MM.1S (cell line): ENCODE data around the gene COLEC11.
"Not testable (repeated sequence)": the region's sequence is repeated elsewhere in the genome, so short reads cannot be mapped to it uniquely, and the experiment has no call there.

ENCODE experiments used
- EZH2 ChIP-seq: fragments of 300-600 bp; sonication (generic); optimal IDR thresholded peaks from 2 replicates; pipeline ENCODE3; 2017; ENCODE audit warnings: low read depth, mild to moderate bottlenecking, antibody characterized with exemption, low read length, mixed read lengths
- TF ChIP-seq, protein P1 (sequence below): fragments of 300-600 bp; sonication (generic); IDR thresholded peaks from 2 replicates; pipeline ENCODE4 v1.5.1; 2016; ENCODE audit warnings: antibody characterized with exemption, low read length, mixed read lengths

DNA sequence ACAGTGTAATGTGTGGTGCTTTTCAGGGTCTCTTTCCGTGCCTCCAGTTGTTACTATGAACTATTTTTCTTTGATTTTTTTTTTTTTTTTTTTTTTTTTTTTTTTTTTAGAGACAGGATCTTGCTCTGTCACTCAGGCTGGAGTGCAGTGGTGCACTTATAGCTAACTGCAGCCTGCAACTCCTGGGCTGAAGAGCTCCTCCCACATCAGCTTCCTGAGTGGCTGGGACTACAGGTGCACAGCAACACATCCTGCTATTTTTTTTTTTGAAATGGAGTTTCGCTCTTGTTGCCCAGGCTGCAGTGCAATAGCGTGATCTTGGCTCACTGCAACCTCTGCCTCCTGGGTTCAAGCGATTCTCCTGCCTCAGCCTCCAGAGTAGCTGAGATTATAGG lies 14.4 kb downstream of the COLEC11 start:
- TF ChIP-seq, protein P1, sequence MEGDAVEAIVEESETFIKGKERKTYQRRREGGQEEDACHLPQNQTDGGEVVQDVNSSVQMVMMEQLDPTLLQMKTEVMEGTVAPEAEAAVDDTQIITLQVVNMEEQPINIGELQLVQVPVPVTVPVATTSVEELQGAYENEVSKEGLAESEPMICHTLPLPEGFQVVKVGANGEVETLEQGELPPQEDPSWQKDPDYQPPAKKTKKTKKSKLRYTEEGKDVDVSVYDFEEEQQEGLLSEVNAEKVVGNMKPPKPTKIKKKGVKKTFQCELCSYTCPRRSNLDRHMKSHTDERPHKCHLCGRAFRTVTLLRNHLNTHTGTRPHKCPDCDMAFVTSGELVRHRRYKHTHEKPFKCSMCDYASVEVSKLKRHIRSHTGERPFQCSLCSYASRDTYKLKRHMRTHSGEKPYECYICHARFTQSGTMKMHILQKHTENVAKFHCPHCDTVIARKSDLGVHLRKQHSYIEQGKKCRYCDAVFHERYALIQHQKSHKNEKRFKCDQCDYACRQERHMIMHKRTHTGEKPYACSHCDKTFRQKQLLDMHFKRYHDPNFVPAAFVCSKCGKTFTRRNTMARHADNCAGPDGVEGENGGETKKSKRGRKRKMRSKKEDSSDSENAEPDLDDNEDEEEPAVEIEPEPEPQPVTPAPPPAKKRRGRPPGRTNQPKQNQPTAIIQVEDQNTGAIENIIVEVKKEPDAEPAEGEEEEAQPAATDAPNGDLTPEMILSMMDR: not testable (repeated sequence)
- TF ChIP-seq EZH2: not testable (repeated sequence)
